Left colon (tissue), 2 donors: Measurements from ENCODE around the gene GP5. TPM values are rescaled to one million over a fixed set of nuclear protein-coding genes. Genes with fewer than 3 reads are reported as not detected.

Source experiments
- ATAC-seq: fragments of 200-7000 bp; cut with Tn5 transposase; one replicate; pipeline ENCODE4 v1.9.1; 2020; ENCODE audit warnings: mild to moderate bottlenecking, moderate library complexity
- DNase-seq, 2 donors: peaks; one replicate each; pipeline ENCODE4 v3.0.0-alpha.2; 2020
- intact Hi-C, 2 donors: fragments of 100-400 bp; cut with DNase I in 1 of 2; cut with micrococcal nuclease in 1 of 2; formaldehyde crosslinking; loops; one replicate each; pipeline versions ENCODE4 v1.11.2 to v1.14.0; 2022; cut with DNase I, micrococcal nuclease
- total RNA-seq, 2 donors: library from RNA; stranded (reverse); fragmentation: NEBNext Ultra II Directional; extraction: Animal tissue kit (Norgen Biotek cat#: 25700); gene quantifications; one replicate each; pipeline ENCODE4 v1.2.1, GENCODE V29; 2021
- donor health status: DM: no; HTN: no; CAD: no.
- donor health status: DM: yes; HTN: yes; CAD: no.

GP5 gene
- total RNA-seq, 2 donors from 2014 or later = not detected

DNA sequence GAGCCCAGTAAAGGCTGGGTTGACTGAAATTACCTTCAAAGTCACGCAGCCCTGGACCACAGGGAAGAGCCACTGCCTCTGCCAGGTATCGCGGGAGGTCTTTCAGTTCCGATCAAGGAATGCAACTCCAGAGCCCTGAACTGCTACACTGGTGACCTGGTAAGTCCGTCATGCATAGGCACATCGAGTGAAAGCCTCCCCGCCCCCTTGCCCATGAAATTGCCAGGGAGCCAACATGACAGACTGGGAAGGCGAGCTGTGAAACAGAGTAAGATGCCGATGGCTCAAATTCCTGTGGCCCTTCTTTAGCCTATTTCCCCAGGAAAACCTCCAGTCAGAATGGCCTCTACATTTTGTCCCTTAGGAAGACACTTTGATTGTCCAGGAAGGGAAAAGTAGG lies 2.3 kb upstream of the GP5 start:
- ATAC-seq (no peak), DNase-seq (no peak)
- intact Hi-C loops = loop anchor here in 1 of 2 donors (10.0 kb wide), 1 partner anchor 67 kb away; no protein-coding TSS in a partner anchor

DNA sequence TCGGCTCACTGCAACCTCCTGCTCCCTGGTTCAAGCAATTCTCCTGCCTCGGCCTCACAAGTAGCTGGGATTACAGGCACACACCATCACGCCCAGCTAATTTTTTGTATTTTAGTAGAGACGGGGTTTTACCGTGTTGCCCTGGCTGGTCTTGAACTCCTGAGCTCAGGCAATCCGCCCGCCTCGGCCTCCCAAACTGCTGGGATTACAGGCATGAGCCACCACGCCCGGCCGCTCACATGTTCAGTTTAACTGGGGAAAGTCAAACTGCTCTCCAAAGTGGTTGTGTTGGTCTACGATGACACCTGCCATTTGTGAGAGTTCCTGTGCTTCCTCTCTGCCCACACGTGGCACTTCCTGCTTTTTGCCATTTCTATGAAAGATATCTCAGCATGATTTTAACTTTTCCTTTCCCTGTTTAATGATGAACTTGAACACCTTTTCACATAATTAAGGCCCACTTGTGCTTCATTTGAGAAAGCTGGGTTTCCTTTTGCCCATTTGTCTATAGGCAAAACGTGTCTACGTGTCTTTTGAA lies 877 bp upstream of the GP5 start:
- intact Hi-C loops = loop anchor here in 1 of 2 donors (10.0 kb wide), 1 partner anchor 65 kb away; no protein-coding TSS in a partner anchor
- ATAC-seq (no peak), DNase-seq (no peak)

DNA sequence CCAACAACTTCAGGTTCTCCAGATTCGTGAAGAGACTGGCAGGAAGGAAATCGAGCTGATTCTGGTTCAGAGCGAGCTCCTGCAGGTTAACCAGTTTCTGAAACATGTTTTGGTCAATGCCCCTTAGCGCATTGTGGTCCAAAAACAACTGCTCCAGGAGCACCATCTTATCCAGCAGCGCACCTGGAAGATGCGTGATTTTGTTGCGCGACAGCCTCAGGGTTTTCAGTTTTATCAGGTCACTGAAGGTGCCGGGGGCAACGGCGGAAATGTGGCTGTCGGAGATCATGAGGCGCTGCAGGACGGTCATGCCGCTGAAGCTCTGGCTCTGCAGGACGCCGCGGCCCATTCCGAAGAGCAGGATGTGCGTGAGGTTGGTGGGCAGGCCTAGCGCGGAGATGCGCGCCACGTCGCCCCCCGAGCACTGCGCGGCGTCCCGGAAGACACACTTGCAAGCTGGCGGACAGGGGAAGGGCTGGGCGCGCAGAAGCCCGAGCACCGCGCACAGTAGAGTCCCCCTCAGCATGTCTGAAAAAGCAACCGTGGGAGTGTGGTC lies 1.2 kb downstream of the GP5 start:
- intact Hi-C loops = no loop called here
- no peak for ATAC-seq
- no peak for DNase-seq

DNA sequence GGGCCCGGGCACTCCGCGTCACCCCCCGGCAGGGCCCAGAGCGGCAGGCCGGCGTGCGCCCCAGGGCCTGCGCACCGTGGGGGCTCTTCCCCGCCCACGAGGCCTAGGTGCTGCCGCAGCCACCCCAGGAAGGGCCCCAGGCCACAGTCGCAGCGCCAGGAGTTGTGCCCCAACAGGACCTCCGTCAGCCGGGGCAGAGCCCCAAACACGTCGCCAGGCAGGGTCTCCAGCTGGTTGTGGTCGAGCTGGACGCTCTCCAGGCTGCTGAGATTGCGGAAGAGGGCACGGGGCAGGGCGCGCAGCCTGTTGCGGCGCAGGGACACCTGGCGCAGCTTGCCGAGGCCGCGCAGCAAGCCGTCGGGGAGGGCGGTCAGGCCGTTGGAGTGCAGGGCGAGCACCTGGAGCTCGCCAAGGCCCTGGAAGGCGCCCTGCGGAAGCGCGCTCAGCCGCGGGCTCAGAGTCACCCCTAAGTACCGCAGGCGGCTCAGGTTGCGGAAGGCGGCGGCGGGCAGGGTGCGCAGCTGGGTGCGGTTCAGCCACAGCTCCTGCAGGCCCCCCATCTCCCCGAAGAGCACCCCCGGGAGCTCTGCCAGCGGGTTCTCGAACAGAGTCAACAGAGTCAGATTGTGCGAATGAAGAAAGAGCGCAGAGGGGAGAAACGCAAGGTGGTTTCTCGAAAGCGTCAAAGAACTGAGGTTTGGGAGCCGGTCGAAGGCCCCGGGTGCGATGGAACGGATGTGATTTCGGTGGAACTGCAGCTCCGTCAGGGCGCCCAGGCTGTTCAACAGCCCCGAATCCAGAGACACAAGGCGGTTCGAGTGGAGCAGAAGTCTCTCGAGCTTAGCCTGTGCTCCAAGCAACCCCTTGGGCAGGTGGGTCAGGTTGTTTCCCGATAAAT lies 2.0 kb downstream of the GP5 start:
- no peak for ATAC-seq
- intact Hi-C loops = no loop called here
- no peak for DNase-seq

DNA sequence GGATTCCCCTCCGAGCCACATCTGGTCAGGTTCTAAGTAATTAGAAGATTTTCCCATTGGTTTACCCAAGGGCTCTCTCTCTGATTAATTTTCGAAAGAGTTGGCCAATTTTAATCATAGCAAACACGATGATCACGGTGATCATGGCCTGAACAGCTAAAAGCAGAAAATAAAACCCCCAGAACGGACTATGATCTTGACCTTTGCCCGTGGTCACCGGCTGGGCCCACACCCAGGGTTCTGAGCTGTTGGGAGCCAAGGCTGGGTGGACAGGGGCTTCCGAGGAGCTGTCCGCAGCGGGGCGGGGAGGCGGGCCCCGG lies 2.6 kb downstream of the GP5 start:
- intact Hi-C loops = no loop called here
- no peak for DNase-seq
- no peak for ATAC-seq

DNA sequence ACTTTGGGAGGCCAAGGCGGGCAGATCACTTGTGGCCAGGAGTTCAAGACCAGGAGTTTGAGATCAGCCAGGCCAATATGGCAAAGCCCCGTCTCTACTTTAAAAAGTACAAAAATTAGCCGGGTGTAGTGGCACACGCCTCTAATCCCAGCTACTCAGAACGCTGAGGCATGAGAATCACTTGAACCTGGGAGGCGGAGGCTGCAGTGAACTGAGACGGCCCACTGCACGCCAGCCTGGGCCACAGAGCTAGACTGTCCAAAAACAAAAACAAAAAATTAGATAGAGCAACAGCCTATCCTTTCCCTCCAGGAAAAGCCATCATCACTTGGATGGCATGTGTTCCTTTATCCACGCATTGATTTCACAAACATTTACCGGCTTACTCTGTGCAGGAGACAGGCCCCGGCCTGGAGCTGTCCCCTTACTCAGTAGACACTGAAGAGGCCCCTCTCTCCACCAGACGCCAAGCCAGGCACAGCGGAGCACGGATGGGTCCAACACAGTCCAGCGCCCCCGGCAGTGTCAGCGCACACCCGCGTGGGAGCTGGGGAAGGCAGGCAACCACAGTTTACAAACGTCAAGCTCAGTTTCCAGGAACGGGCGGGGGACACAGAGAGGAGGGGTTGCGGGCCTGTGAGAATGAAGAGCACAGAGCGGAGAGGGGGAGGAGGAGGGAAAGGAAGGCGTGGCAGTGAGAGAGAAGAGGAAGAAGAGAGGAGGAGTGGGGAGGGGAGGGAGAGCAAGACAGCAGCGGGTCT lies 3.1 kb downstream of the GP5 start:
- DNase-seq (peak; percentile 35 to 67), ATAC-seq (no peak)
- intact Hi-C loops = no loop called here

DNA sequence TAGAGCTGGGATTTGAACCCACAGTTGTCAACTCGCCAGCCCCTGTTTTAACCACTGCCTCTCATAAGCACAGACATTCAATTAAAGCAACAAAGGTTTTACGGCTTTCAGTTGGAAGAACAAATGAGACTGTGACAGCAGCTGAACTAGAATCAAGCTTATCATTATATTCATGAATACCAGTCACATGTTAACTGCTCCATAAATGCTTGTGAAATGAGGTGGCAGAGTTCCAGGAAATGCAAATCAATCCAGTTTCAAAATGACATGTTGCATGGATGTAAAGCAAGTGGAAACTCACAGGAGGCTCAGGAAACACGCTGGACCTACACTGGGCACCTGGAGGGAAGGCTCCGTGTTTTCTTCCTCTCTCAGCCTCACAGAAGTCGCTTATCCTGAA lies 3.9 kb downstream of the GP5 start:
- DNase-seq (peak; percentile 27 to 45), ATAC-seq (peak; percentile 87)
- intact Hi-C loops = no loop called here

DNA sequence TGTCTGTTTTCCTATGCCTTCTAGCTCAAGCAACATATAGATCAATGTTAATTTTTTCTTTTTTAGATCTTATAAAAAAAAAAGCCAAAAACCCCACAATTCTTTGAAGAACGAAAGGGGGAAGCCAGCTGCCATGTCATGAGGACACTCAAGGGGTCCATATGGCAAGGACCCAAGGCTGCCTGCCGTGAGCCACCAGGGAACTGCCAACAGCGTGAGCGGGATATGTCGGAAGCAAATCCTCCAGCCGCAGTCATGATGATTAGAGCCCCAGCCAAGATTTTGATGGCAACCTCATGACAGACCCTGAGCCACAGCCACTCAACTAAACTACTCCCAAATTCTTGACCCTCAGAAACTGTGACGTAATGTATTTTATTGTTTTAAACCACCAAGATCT lies 6.5 kb downstream of the GP5 start:
- ATAC-seq = no peak
- DNase-seq = no peak
- intact Hi-C loops = no loop called here

DNA sequence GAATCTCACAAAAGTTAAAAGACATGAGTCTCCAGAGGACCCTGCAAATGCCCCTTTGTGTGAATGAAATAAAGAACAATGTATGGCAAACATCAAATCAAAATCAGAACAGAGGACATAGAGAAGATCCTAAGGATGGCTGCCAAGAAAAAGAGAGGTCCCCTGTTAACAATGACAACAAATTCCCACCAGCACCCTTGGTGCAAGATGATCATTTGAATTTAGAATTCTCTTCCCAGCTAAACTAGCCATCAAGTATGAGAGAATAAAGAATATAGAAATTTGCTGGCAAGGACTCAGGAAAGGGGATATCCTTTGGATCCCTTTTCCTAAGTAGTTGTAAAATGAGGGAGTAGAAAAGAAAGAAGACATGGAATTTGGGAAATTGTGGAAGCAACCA lies 8.2 kb downstream of the GP5 start:
- intact Hi-C loops = no loop called here
- ATAC-seq (no peak), DNase-seq (no peak)

DNA sequence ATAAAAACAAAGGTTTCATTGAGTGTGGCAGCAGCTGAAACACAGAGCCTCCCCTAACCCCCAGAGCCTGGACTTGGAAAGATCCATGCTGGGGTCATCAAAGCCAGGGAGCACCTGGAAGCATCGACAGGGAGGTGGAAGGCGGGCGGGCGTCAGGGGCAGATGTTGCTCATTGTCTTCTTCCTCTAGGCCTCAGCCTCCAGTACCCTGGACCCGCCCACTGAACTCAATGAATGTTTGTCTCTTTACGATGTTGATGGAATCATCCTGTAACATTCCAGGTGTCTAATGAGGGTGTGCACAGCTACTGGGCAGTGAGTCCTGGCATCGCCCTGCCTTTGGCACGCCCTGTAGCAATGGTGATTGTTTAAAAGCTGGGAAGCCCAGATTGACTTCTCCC lies 9.8 kb downstream of the GP5 start:
- DNase-seq (peak in 1 of 2 donors; percentile 22), ATAC-seq (peak; percentile 82)
- intact Hi-C loops = no loop called here

DNA sequence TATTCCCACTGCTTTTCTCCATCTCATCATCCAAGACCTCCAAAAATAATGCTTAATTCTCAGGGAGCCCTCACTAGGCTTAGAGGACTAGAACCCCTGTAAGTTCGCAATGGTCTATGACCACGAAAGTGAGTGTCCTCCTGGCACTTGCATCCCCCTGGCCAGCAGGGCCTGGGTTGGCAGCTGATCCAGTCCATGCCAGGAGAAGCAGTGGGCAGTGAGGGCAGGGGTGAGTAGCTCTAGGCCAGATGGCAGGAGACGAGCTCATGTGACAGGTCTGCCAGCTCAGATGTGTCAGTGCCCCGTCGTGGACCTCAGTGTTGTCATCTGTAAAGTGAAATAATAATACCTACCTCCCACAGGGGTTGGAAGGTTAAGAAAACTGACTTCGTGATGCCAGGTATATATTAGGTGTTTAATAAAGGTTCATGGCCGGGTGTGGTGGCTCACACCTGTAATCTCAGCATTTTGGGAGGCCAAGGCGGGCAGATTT lies 11.1 kb downstream of the GP5 start:
- ATAC-seq (no peak), DNase-seq (peak in 1 of 2 donors; percentile 14)
- intact Hi-C loops = no loop called here

DNA sequence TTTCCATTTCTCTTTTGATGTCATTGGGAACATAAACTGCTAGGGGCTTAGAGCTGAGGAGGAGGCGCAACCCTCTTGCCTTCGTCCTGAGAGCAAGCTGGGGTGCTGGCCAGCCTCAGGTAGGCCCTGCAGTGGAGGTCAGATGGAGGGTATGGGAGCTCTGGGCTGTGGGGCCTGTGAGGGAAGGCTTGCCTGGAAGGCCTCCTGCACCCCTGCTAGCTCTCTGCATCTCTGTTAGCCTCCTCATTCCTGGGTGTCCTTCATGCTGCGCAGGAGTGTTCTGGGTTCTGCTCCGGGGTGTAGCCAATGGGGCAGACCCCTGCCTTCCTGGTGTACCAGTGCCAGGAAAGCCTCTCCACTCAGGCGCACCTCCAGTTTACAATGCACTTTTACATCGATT lies 11.8 kb downstream of the GP5 start:
- no peak for ATAC-seq
- peak in 1 of 2 donors; percentile 12 for DNase-seq
- intact Hi-C loops = no loop called here

DNA sequence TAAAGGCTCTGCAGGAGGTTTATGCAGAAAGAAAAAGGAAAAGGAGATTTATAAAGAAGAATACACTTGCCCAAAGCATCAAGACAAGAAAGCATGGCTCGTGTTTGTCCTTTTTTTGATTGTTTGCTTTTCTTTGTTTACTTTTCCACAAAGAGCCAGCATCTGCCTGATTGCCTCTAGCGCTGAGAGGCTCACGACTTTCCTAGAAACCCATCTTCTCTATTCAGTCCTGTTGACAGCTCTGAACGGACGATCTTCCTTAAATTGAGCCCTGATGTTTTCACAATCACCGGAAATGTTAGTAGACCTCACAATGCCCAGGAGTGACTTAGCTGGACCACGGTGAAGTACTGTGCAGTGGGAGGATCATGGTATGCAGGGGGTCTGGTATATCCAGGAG lies 12.4 kb downstream of the GP5 start:
- DNase-seq = no peak
- intact Hi-C loops = no loop called here
- no peak for ATAC-seq

DNA sequence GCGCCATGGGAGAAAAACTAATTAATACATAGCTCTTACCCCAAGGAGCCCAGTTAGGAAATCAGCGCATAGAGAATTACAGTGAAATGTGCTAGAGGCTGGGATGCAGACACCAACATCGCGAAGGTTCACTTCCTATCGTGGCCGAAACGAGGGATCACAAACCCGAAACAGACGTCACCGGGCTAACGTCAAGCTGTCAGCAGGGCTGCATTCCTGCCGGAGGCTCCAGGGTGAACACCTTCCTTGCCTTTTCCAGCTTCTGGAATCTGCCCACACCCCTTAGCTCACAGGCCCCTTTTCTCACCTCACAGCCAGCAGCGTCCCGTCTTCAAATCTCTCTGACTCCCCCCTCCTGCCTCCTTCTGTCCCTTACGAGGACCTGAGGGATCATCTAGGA lies 13.0 kb downstream of the GP5 start:
- intact Hi-C loops = no loop called here
- no peak for ATAC-seq
- DNase-seq = no peak

DNA sequence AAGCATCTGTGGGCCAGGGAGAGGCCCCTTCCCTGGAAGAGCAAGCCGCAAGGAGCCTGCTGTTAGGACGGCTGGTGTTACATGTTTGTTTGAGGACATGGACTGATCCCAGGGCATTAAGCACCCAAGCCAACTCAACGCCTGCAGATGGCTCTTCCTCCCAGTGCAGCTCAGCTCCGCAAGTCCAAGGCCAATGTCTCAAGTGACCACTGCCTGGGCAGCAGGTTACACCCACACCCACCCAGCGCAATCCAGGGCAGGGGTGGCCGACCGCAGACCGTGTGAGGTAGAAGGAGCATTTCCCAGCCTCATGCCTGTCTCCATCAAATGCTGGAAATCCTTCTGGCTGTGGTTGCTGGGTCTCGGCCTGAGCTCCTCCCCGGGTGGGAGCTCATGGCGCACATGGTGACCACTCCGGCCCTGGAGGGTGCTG lies 14.5 kb downstream of the GP5 start:
- ATAC-seq = no peak
- peak in 1 of 2 donors; percentile 18 for DNase-seq
- intact Hi-C loops = no loop called here

DNA sequence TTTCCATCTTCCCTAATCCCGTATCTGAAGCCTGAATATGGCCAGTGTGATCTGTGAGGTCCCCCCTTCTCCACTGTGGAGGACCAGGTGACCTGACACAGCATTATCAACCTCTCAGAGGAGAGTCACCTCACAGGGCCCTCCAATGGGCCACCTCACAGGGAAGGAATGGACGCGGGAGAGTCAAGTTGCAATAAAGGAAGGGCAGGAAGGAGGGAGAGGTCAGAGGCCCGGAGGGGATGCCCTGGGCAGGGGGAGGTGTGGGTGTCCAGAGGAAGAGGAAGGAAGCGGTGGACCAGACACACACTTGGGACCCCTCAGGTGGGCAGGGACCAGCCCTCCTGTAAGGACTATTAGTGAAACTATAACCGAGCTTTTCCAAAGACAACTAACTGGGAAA lies 14.9 kb downstream of the GP5 start:
- ATAC-seq (no peak), DNase-seq (peak in 1 of 2 donors; percentile 4)
- intact Hi-C loops = no loop called here

DNA sequence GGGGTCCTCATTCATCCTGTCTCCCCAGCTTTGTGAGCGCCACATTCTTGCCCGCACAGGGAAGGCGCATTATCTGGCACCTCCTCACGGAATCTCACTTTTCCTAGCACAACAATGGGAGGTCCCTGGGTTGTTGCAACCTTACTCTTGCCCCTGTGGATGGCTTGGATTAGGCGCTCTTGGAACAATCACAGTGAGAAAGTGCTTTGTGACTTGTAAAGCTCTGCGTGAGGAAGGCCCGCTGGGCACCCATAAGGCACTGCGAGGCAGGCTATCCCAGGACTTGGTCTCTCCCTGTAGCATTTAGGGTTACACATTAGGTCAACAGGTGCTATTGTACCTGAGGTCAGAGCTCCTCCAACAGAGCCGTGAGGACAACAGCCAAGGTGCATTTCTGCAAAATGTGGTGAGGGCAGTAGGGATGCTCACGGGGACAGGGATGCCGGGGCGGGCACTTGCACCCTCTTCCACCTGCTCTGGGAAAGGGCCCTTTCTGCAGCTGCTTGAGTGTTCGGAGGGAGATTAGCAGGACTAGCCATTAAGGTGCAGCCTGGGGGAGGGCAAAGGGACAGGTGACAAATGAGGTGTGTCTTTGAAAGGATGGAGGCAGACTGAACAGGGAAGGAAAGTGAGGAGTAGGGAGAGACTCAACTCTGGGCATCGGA lies 15.7 kb downstream of the GP5 start:
- intact Hi-C loops = no loop called here
- peak in 1 of 2 donors; percentile 3 for DNase-seq
- ATAC-seq = no peak

DNA sequence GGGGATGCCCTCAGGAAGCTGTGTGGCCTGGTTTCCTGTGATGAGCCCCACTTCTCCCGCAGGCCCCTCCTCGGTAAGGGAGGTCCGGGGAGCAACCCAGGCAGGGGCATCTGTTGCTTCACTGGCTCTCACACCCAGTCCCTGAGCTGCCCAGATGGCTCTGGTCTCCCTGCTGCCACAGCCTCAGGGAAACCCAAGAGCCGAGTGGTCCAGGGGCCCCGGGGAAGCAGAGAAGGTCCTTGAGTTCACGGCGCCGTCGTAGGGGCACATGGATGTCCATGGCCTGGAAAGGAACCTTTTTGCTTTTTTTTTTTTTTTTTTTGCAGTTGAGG lies 16.2 kb downstream of the GP5 start:
- DNase-seq (peak in 1 of 2 donors; percentile 16), ATAC-seq (no peak)
- intact Hi-C loops = no loop called here
